H54 (cell line): ENCODE results near the gene IL16.
"Not testable (repeated sequence)": the region's sequence is repeated elsewhere in the genome, so short reads cannot be mapped to it uniquely, and the experiment has no call there.

Source experiments
- DNase-seq: peaks from one replicate; pipeline ENCODE4 v3.0.0; 2011; ENCODE audit warnings: low spot score, mixed read lengths; ENCODE audit not compliant: insufficient read length
- FAIRE-seq: peaks from 3 replicates; lab custom pipeline; 2011; peaks lifted over from hg19 to GRCh38; lab: Jason Lieb, UNC
- POLR2A ChIP-seq: IDR thresholded peaks from 2 replicates; pipeline ENCODE4 v1.6.1; 2011; ENCODE audit warnings: low read depth, mild to moderate bottlenecking, low read length

Gene IL16

DNA sequence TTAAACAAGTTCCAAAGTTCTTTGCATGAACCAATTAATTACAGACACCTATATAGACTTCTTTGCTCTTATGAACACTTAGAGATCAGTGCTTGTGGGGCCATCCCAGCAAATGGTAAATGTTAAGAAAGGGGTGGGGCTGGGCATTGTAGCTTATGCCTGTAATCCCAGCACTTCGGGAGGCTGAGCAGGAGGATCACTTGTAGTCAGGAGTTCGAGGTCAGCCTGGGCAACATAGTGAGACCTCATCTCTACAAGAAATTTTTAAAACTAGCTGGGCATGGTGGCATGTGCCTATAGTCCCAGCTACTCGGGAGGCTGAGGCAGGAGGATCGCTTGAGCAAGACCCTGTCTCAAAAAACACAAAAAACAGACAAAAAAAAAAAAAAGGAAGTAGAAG, 146.7 kb downstream of the IL16 start:
- FAIRE-seq (no peak), DNase-seq (no peak)
- no peak for TF ChIP-seq POLR2A

DNA sequence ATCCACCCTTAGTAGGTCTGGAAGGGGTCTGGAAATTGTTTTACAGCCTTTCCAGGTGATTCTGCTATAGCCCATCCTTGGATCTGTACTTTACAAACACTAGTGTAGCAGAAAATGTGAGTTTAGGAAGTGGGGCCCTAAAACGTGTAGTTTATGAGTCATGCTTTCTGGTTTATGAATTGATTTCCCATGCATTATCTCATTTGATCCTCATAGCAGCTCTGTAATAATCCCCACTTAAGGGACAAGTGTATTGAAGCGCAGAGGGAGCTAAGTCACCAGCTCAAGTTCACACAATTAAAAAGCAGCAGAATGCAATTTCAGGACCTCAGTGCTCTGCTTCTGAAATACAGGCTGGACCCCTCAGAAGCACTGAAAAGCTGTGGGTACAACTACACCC, 149.9 kb downstream of the IL16 start:
- DNase-seq = no peak
- TF ChIP-seq POLR2A = no peak
- FAIRE-seq = no peak

DNA sequence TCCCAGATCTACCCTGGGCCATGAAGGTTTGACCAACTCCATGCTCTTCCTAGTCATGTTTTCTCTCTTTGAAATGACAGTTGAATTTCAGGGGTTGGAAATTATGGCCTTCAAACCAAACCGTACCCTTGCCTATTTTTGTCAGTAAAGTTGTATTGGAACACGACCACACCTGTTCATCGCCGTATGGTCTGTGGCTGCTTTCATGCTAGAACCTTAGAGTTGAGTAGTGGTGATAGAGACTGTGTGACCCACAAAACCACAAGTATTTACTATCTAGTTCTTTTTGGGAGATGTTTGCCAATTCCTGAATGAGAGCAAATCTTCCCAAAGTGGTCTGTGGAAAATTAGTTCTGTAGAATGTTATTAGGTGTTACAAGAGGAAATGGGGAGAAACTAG, 151.2 kb downstream of the IL16 start:
- no peak for DNase-seq
- no peak for FAIRE-seq
- no peak for TF ChIP-seq POLR2A

DNA sequence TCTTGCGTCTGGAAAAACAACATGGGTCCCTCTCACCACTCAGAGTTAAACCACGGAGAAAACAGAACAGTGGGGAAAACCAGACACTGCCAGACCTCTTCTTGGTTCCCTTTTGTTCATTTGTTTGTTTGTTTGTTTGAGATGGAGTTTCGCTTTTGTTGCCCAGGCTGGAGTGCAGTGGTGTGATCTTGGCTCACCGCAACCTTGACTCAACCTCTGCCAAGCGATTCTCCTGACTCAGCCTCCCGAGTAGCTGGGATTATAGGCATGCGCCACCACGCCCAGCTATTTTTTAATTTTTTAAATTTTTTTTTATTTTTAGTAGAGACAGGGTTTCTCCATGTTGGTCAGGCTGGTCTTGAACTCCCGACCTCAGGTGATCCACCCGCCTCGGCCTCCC, 152.0 kb downstream of the IL16 start:
- not testable (repeated sequence) for FAIRE-seq, DNase-seq

DNA sequence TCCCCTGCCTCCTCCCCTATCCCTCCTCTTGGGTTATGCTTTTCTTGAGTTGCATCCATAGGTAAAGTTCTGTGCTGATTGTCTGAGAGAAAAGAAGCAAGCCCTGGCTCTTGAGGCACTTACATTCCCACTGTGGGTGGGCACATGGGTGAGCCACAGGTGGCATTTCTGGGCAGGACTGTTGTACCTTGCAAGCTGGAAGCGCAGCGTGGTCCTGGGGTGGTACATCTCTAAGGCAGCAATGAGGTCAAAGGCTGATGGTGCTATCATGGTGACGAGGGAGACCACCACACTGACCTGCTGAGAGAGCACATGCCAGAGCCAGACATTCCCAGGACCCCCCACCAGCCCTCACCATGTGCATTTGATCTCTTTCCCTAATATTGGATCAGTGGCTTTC, 152.6 kb downstream of the IL16 start:
- FAIRE-seq (no peak), DNase-seq (no peak)
- no peak for TF ChIP-seq POLR2A

DNA sequence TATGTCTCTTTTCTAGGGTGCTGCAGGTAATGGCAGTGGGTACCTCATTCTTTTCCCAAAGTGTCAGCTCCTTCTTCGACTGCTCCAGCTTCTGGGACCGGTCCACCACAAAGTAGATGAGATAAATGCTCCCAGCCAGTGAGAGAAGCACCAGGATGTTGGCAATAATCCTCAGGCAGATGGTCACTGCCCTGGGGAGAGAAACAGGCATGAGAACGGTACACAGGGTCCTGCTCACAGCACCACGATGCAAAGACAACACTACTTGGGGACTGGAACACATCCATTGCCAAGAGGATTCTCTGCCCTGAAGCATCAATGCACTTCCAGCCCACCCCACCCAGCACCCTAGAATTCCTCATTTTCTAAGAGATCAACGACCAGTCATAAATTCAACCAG, 155.0 kb downstream of the IL16 start:
- no peak for FAIRE-seq
- TF ChIP-seq POLR2A = no peak
- no peak for DNase-seq

DNA sequence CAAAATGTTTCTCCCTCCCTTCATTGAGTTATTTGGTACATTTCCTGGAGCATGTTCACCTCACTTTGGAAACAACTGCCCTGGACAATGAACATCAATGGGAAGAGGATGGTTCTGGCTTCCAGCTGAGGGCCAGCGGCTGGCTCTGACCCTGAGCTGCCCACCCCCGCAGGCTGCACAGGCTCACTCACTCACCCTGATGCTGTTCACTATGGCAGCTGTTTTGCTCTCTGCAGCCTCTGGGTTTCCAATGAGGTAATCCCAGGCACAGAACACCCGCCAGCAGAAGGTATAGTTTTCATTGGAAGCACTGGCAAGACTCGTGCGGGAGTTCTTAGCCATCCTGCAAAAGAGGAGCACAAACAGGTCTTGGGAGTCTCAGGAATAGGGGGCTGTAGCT, 159.6 kb downstream of the IL16 start:
- FAIRE-seq (no peak), DNase-seq (no peak)
- TF ChIP-seq POLR2A = no peak

DNA sequence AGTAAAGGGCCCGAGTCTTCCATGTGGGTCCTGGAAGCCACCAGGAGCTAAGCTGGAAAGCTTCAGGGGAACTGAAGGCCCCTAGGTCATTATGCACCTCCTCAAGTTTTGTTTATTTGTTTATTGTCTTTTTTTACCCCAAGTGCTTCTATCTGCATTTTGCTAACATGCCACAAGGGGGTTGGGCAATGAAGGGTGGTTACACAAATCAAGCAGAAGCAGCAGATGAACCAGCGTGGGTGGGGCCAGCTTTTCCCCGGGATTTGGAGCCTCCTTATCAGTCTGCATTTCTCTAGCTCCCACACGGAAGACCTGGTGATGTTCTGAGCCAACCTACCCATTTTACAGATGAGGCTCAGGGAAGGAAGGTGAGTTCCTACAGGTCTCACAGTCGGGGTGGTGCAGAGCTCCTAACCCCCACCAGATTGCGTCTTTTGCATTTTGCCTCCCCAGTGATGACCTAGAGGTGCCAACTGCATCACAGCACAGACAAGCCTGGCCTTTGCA, 160.6 kb downstream of the IL16 start:
- no peak for FAIRE-seq
- no peak for TF ChIP-seq POLR2A
- no peak for DNase-seq

DNA sequence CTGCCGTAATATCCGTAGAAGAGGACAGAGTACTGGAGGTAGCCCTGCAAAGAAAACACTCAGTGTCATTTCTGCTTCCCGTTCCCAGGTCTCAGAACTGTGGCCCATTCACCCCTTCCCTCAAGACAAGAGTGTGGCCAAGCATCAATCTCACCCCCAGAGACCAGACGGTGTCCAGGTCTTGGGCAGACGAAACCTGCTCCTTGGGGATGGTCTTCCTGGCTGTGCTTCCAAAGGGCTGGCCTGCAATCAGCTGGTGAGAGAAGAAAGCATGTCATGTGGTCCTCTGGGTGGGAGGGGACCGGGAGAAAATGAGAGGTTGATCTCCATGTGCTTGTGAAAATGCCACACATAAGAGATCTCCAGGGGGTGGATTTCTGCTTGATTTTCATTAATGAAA, 161.6 kb downstream of the IL16 start:
- FAIRE-seq (no peak), DNase-seq (no peak)
- TF ChIP-seq POLR2A = no peak

DNA sequence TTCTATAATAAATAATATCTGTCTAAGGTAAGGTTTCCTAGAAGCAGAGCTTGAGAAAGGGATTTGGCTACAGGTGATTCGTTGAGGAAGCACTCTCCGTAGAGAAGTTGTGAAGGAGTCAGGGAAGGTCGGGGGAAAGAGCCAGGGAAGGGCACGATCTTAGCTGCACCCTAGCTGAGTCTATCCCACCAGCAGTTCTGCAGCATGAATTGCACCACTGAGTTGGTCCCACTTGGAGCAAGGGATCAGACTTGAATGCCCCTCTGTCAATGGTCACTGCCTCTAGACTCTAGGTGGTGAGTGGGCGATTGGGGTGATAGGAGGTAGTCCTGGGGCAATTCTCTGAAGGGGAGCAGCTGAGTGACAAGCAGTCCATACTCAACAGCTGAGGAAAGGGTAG, 163.8 kb downstream of the IL16 start:
- TF ChIP-seq POLR2A = no peak

DNA sequence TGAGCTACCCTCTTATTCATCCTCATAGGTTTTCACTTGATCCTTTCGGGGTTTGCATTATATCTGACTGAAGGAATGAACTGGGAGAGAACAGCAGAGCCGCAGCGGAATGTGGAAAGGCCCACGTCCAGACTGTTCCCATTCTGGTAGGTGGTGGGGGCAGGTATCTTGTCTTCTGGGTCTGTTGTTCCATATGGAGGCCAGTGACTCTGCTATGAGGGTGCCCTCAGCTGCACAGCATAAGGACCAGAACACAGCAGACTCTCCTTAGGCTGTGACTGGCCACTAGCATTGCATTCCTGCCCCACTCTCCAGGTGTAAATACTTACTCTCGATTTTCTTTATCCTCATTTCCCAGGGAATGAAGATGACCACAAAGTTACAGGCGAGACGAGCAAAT, 165.2 kb downstream of the IL16 start:
- DNase-seq (no peak), FAIRE-seq (no peak)
- no peak for TF ChIP-seq POLR2A

More for the DNA sequence above, 163.8 kb downstream of the IL16 start:
- no peak for DNase-seq
- no peak for FAIRE-seq

DNA sequence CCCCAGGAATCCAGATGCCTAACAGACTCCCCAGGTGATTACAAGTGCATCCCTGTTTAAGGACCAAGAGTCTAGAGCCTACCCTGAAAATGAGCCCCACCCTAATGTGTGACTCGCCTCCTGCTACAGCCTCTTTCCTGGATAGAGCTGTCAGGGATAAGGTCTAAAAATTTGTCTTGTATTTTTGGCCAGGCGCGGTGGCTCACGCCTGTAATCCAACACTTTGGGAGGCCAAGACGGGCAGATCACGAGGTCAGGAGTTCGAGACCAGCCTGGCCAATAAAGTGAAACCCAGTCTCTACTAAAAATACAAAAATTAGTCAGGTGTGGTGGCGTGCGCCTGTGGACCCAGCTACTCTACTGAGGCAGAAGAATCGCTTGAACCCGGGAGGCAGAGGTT, 166.1 kb downstream of the IL16 start:
- FAIRE-seq (no peak), DNase-seq (no peak)
- TF ChIP-seq POLR2A = no peak

DNA sequence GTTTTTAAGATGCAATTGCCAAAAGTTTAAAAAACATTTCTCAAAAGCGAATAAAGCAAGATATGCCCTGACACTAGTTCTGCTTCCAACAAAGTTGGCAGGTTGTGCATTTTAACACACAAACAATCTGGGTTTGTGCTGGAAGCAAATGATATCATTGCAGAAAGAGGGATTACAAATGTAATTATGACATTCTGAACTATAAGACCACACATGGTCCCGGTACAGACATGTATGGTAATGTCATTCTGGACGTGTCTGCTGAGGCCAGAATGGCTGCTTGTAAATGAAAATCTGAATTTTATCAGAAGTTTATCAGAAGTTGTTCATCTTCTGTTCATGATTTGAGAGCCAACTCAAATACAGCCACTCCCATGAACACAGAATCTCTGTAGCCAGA, 166.6 kb downstream of the IL16 start:
- FAIRE-seq (no peak), DNase-seq (no peak)
- no peak for TF ChIP-seq POLR2A
